CD4-positive, alpha-beta T cell (primary cell): ENCODE results near the gene RPS6KA2. TPM values are rescaled to one million over a fixed set of nuclear protein-coding genes. Genes with fewer than 3 reads are reported as not detected.

Experiments
- ATAC-seq: fragments of 200-7000 bp; cut with Tn5 transposase; one replicate; pipeline ENCODE4 v1.10.0; 2022; ENCODE audit warnings: mild to moderate bottlenecking; ENCODE audit not compliant: poor library complexity
- CTCF ChIA-PET: fragments of 350-600 bp; sonication (Branson Sonifier 250); formaldehyde crosslinking; loops from one replicate; lab custom pipeline; 2021; ENCODE audit warnings: antibody characterized with exemption, inconsistent platforms; lab: Charles Lee
- POLR2A ChIA-PET: fragments of 350-600 bp; sonication (Branson Sonifier 250); formaldehyde crosslinking; loops from one replicate; lab custom pipeline; 2021; ENCODE audit warnings: antibody characterized with exemption, inconsistent platforms; lab: Charles Lee
- DNase-seq, 14 experiments: peaks; one replicate each; pipeline ENCODE4 v3.0.0-alpha.2; 2013 to 2020; ENCODE audit warnings: mixed read lengths in 2 of 14
- H3K27ac ChIP-seq, 2 donors: one replicate each; pipeline versions ENCODE4 v1.5.1 to v1.7.0; 2013; ENCODE audit warnings: low read length in 2 of 2, low read depth in 1 of 2, mild to moderate bottlenecking in 1 of 2
- H3K27me3 ChIP-seq, 2 experiments: 1 replicate in 1 of 2; 2 replicates in 1 of 2; pipeline versions ENCODE4 v1.6.1 to v1.7.0; 2013; ENCODE audit warnings: low read length in 2 of 2, control low read depth in 1 of 2, mild to moderate bottlenecking in 1 of 2, moderate library complexity in 1 of 2; ENCODE audit not compliant: insufficient read depth in 2 of 2, control insufficient read depth in 1 of 2
- H3K36me3 ChIP-seq: one replicate; pipeline ENCODE4 v1.6.1; 2013; ENCODE audit warnings: low read length, control low read depth; ENCODE audit not compliant: insufficient read depth
- H3K4me1 ChIP-seq: one replicate; pipeline ENCODE4 v1.6.1; 2013; ENCODE audit warnings: low read length, control low read depth; ENCODE audit not compliant: insufficient read depth
- H3K4me3 ChIP-seq: one replicate; pipeline ENCODE4 v1.5.1; 2013; ENCODE audit warnings: mild to moderate bottlenecking, low read length, moderate library complexity
- H3K9me3 ChIP-seq, 2 experiments: 1 replicate in 1 of 2; 2 replicates in 1 of 2; pipeline versions ENCODE4 v1.6.1 to v1.7.0; 2013; ENCODE audit warnings: low read length in 2 of 2, mild to moderate bottlenecking in 2 of 2, control low read depth in 1 of 2, moderate library complexity in 1 of 2; ENCODE audit not compliant: control insufficient read depth in 1 of 2, insufficient read depth in 1 of 2
- H3K27ac Mint-ChIP-seq: one replicate; pipeline ENCODE4 v1.8.0; 2020; ENCODE audit warnings: mixed read lengths
- H3K27me3 Mint-ChIP-seq: one replicate; pipeline ENCODE4 v1.8.0; 2021; ENCODE audit warnings: mixed read lengths
- H3K36me3 Mint-ChIP-seq: one replicate; pipeline ENCODE4 v1.8.0; 2021; ENCODE audit warnings: low read depth, mixed read lengths
- H3K4me1 Mint-ChIP-seq: one replicate; pipeline ENCODE4 v1.8.0; 2021; ENCODE audit warnings: low read depth, mixed read lengths
- H3K4me3 Mint-ChIP-seq: one replicate; pipeline ENCODE4 v1.8.0; 2020; ENCODE audit warnings: mild to moderate bottlenecking, mixed read lengths
- H3K9me3 Mint-ChIP-seq: one replicate; pipeline ENCODE4 v1.8.0; 2020; ENCODE audit warnings: mixed read lengths
- intact Hi-C, 2 experiments: fragments of 100-400 bp; cut with DNase I in 1 of 2; cut with micrococcal nuclease in 1 of 2; formaldehyde crosslinking; loops; one replicate each; pipeline versions ENCODE4 v1.15.1 to v1.9.0; 2023 to 2025; cut with DNase I, micrococcal nuclease
- total RNA-seq, 174 experiments: library from RNA in 2 of 174; stranded (reverse) in 2 of 174; gene quantifications; one replicate each; pipeline ENCODE4 v1.2.3 and lab custom pipeline; 2021 to 2026
- TF ChIP-seq, protein P1 (sequence below): fragments of 200-600 bp; IDR thresholded peaks from one replicate; pipeline ENCODE4 v1.8.0; 2022; ENCODE audit warnings: antibody characterized with exemption, mild to moderate bottlenecking

Gene RPS6KA2
- total RNA-seq, 2 experiments from 2014 or later = 5.6 to 6.2 TPM

DNA sequence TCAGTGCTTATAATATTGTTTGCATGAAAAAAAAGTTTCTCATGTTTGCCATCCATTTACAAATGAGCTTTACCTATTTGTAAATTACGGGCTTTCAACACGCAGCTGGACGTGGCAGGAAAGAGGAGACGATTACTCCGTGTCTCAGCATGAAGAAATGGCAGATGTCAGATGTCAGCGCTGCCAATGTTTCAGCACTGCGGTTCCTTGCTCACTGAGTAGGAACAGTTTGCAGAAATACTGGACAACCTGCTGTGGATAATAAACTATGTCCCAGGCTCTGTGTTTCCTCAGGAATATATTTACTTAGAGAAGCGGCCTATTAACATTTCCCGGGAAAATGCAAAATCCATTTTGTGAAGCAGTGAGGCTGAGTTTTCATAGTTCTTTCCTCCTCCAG lies 63.2 kb downstream of the RPS6KA2 start:
- Histone ChIP-seq H3K9me3 (peaks cover 10 to 11% of the 10 kb centered on the region in 2 experiments), H3K27ac (no peak overlapping the region), H3K27me3 (no peaks in the 10 kb centered on the region), H3K4me3 (no peak overlapping the region), H3K36me3 (no peaks in the 10 kb centered on the region), H3K4me1 (no peaks in the 10 kb centered on the region)
- Mint-ChIP-seq H3K36me3 (peaks cover 10% of the 10 kb centered on the region), H3K9me3 (no peaks in the 10 kb centered on the region), H3K27ac (no peak overlapping the region), H3K27me3 (no peaks in the 10 kb centered on the region), H3K4me3 (no peak overlapping the region), H3K4me1 (no peaks in the 10 kb centered on the region)
- DNase-seq (no peak), ATAC-seq (no peak)
- TF ChIP-seq, protein P1, sequence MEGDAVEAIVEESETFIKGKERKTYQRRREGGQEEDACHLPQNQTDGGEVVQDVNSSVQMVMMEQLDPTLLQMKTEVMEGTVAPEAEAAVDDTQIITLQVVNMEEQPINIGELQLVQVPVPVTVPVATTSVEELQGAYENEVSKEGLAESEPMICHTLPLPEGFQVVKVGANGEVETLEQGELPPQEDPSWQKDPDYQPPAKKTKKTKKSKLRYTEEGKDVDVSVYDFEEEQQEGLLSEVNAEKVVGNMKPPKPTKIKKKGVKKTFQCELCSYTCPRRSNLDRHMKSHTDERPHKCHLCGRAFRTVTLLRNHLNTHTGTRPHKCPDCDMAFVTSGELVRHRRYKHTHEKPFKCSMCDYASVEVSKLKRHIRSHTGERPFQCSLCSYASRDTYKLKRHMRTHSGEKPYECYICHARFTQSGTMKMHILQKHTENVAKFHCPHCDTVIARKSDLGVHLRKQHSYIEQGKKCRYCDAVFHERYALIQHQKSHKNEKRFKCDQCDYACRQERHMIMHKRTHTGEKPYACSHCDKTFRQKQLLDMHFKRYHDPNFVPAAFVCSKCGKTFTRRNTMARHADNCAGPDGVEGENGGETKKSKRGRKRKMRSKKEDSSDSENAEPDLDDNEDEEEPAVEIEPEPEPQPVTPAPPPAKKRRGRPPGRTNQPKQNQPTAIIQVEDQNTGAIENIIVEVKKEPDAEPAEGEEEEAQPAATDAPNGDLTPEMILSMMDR = no peak
- ChIA-PET CTCF (no interaction called here), POLR2A (no interaction called here)
- intact Hi-C loops = no loop called here

DNA sequence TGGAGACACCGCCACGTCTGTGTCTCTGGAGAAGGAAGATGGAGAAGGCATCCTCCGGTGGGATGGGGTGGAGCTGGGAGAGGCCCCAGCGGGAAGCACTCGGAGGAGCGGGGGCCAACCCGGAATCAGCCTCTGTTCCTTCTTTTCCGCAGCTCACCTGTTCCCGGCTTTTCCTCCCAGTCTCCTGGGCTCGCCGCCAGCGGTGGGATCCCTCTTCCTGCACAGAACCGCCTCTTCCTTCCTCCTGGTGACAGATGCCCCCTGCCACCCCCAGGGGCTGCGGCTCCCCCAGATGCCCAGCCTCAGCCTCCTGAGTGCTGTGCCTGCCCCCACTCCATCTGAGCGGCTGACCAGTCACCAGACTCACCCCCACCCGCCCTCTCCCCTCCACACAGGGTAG lies 63.9 kb downstream of the RPS6KA2 start:
- H3K4me1 ChIP-seq = no peaks in the 10 kb centered on the region
- H3K27ac ChIP-seq = no peak overlapping the region
- Mint-ChIP-seq H3K4me3 (no peak overlapping the region), H3K27ac (no peak overlapping the region), H3K4me1 (no peaks in the 10 kb centered on the region), H3K27me3 (no peaks in the 10 kb centered on the region), H3K9me3 (no peaks in the 10 kb centered on the region), H3K36me3 (peaks cover 10% of the 10 kb centered on the region)
- TF ChIP-seq, protein P1 = no peak
- ChIA-PET CTCF (no interaction called here), POLR2A (no interaction called here)
- DNase-seq (no peak), ATAC-seq (no peak)
- H3K27me3 ChIP-seq = no peaks in the 10 kb centered on the region
- peaks cover 10 to 11% of the 10 kb centered on the region in 2 experiments for H3K9me3 ChIP-seq
- intact Hi-C loops = no loop called here
- H3K36me3 ChIP-seq = no peaks in the 10 kb centered on the region
- H3K4me3 ChIP-seq = no peak overlapping the region

DNA sequence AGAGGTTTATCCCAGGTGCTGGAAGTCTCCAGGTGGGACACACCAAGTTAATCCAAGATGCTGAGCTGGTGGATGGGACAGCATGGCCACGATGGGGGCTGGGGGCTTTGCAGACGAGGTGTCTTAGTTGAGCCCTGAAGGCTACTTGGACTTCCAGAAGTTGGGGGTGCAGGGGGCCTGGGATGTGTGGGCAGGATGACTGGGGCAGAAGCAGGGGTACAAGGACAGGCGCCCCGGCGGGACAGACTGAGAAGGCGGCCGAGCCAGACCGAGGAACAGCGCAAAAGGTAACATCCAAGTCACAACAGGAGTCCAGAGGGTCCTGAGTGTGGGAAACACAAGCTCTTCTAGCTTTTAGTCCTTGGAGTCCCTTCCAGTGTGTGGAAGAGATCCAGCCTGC lies 64.3 kb downstream of the RPS6KA2 start:
- Mint-ChIP-seq H3K4me3 (no peak overlapping the region), H3K27me3 (no peaks in the 10 kb centered on the region), H3K36me3 (peaks cover 10% of the 10 kb centered on the region), H3K9me3 (no peaks in the 10 kb centered on the region), H3K27ac (no peak overlapping the region), H3K4me1 (no peaks in the 10 kb centered on the region)
- Histone ChIP-seq H3K4me3 (no peak overlapping the region), H3K36me3 (no peaks in the 10 kb centered on the region), H3K27me3 (no peaks in the 10 kb centered on the region), H3K4me1 (no peaks in the 10 kb centered on the region), H3K9me3 (peaks cover 10 to 11% of the 10 kb centered on the region in 2 experiments), H3K27ac (no peak overlapping the region)
- intact Hi-C loops = no loop called here
- TF ChIP-seq, protein P1 = no peak
- no peak for DNase-seq
- no peak for ATAC-seq
- CTCF ChIA-PET = no interaction called here
- POLR2A ChIA-PET = no interaction called here
